Stimulated activated effector memory CD8-positive, alpha-beta T cell treated with anti-CD3 and anti-CD28 coated beads, Interleukin-12 subunit alpha, Interleukin-12 subunit beta, amount 100 ng/mL, for 72 hours (primary cell): ENCODE measurements around the gene TYW1B.
A peak's percentile ranks its signal among the peaks of the same experiment; 100 is the strongest.
"Not testable (repeated sequence)": the region's sequence is repeated elsewhere in the genome, so short reads cannot be mapped to it uniquely, and the experiment has no call there.

Experiments
- ATAC-seq: fragments of 150-1000 bp; cut with Tn5 transposase; 2 replicates; pipeline ENCODE4 v1.10.0; 2021
- DNase-seq, 2 donors: peaks; one replicate each; pipeline ENCODE4 v3.0.0; 2021 to 2022; ENCODE audit warnings: low spot score in 2 of 2
- H3K27ac Mint-ChIP-seq: one replicate; pipeline ENCODE4 v1.8.0; 2022; ENCODE audit warnings: mild to moderate bottlenecking, mixed read lengths
- H3K36me3 Mint-ChIP-seq: one replicate; pipeline ENCODE4 v1.8.0; 2022; ENCODE audit warnings: mild to moderate bottlenecking, mixed read lengths
- H3K4me1 Mint-ChIP-seq: one replicate; pipeline ENCODE4 v1.8.0; 2022; ENCODE audit warnings: mixed read lengths
- H3K4me3 Mint-ChIP-seq: one replicate; pipeline ENCODE4 v1.8.0; 2022; ENCODE audit warnings: mild to moderate bottlenecking, mixed read lengths
- H3K9me3 Mint-ChIP-seq: one replicate; pipeline ENCODE4 v1.8.0; 2022; ENCODE audit warnings: mixed read lengths

The TYW1B gene

GRCh38 chr7:72790698-72791060, 37.3 kb downstream of the TYW1B start:
- Mint-ChIP-seq H3K27ac (peak overlapping the region; percentile 63), H3K36me3 (peaks cover 17% of the 10 kb centered on the region)
- not testable (repeated sequence) for H3K4me3 Mint-ChIP-seq, ATAC-seq, DNase-seq, H3K9me3 Mint-ChIP-seq, H3K4me1 Mint-ChIP-seq

GRCh38 chr7:72790048-72790697, 37.8 kb downstream of the TYW1B start:
- ATAC-seq, H3K4me1 Mint-ChIP-seq, DNase-seq, H3K9me3 Mint-ChIP-seq, H3K4me3 Mint-ChIP-seq: not testable (repeated sequence)
- H3K36me3 Mint-ChIP-seq, result peaks cover 17% of the 10 kb centered on the region
- H3K27ac Mint-ChIP-seq, result peak overlapping the region; percentile 63

GRCh38 chr7:72785166-72785955, 42.6 kb downstream of the TYW1B start:
- Mint-ChIP-seq H3K27ac (no peak overlapping the region), H3K36me3 (no peaks in the 10 kb centered on the region)

GRCh38 chr7:72783601-72784370, 44.2 kb downstream of the TYW1B start:
- not testable (repeated sequence) for H3K36me3 Mint-ChIP-seq, ATAC-seq, H3K4me1 Mint-ChIP-seq, H3K9me3 Mint-ChIP-seq, H3K4me3 Mint-ChIP-seq, H3K27ac Mint-ChIP-seq, DNase-seq

More at GRCh38 chr7:72785166-72785955, 42.6 kb downstream of the TYW1B start:
- no peaks in the 10 kb centered on the region for H3K9me3 Mint-ChIP-seq
- ATAC-seq (no peak), DNase-seq (no peak)
- no peak overlapping the region for H3K4me3 Mint-ChIP-seq
- H3K4me1 Mint-ChIP-seq, result no peaks in the 10 kb centered on the region

GRCh38 chr7:72781631-72782030, 46.4 kb downstream of the TYW1B start:
- H3K4me3 Mint-ChIP-seq, result no peak overlapping the region
- H3K36me3 Mint-ChIP-seq, result peaks cover under 1% of the 10 kb centered on the region
- no peaks in the 10 kb centered on the region for H3K9me3 Mint-ChIP-seq
- H3K4me1 Mint-ChIP-seq, result no peaks in the 10 kb centered on the region
- H3K27ac Mint-ChIP-seq, result no peak overlapping the region
- DNase-seq (no peak), ATAC-seq (no peak)

GRCh38 chr7:72781161-72781560, 46.8 kb downstream of the TYW1B start:
- Mint-ChIP-seq H3K4me3 (no peak overlapping the region), H3K9me3 (no peaks in the 10 kb centered on the region), H3K36me3 (peaks cover 5% of the 10 kb centered on the region), H3K4me1 (no peaks in the 10 kb centered on the region), H3K27ac (no peak overlapping the region)
- no peak for ATAC-seq
- no peak for DNase-seq

- H3K36me3 Mint-ChIP-seq, result peaks cover 13% of the 10 kb centered on the region
- not testable (repeated sequence) for ATAC-seq, DNase-seq, H3K9me3 Mint-ChIP-seq, H3K4me1 Mint-ChIP-seq, H3K4me3 Mint-ChIP-seq, H3K27ac Mint-ChIP-seq
These were observed 47.6 kb downstream of the TYW1B start for GRCh38 chr7:72780289-72780894.

- not testable (repeated sequence) for DNase-seq, H3K9me3 Mint-ChIP-seq, H3K4me3 Mint-ChIP-seq, ATAC-seq, H3K4me1 Mint-ChIP-seq, H3K27ac Mint-ChIP-seq
- H3K36me3 Mint-ChIP-seq, result peaks cover 21% of the 10 kb centered on the region
These were observed 50.8 kb downstream of the TYW1B start for GRCh38 chr7:72777167-72777566.

- not testable (repeated sequence) for DNase-seq, H3K27ac Mint-ChIP-seq, ATAC-seq, H3K4me1 Mint-ChIP-seq, H3K4me3 Mint-ChIP-seq, H3K9me3 Mint-ChIP-seq
- peaks cover 29% of the 10 kb centered on the region for H3K36me3 Mint-ChIP-seq
These were observed 55.4 kb downstream of the TYW1B start for GRCh38 chr7:72772627-72773026.

GRCh38 chr7:72766994-72767393, 61.0 kb downstream of the TYW1B start:
- not testable (repeated sequence) for DNase-seq, H3K36me3 Mint-ChIP-seq, H3K9me3 Mint-ChIP-seq, ATAC-seq, H3K4me3 Mint-ChIP-seq, H3K27ac Mint-ChIP-seq, H3K4me1 Mint-ChIP-seq

- ATAC-seq, result no peak
- Mint-ChIP-seq H3K36me3 (no peaks in the 10 kb centered on the region), H3K4me3 (no peak overlapping the region)
These were observed 67.4 kb downstream of the TYW1B start for GRCh38 chr7:72760602-72761001.

GRCh38 chr7:72754312-72754711, 73.7 kb downstream of the TYW1B start:
- H3K4me1 Mint-ChIP-seq, result no peaks in the 10 kb centered on the region
- DNase-seq (no peak), ATAC-seq (no peak)
- no peak overlapping the region for H3K27ac Mint-ChIP-seq
- H3K36me3 Mint-ChIP-seq, result no peaks in the 10 kb centered on the region
- H3K4me3 Mint-ChIP-seq, result no peak overlapping the region
- H3K9me3 Mint-ChIP-seq, result peaks cover 3% of the 10 kb centered on the region

More at GRCh38 chr7:72760602-72761001, 67.4 kb downstream of the TYW1B start:
- peaks cover 10% of the 10 kb centered on the region for H3K9me3 Mint-ChIP-seq
- no peak overlapping the region for H3K27ac Mint-ChIP-seq
- no peak for DNase-seq
- no peaks in the 10 kb centered on the region for H3K4me1 Mint-ChIP-seq

GRCh38 chr7:72753781-72754180, 74.2 kb downstream of the TYW1B start:
- DNase-seq (no peak), ATAC-seq (no peak)
- Mint-ChIP-seq H3K4me1 (no peaks in the 10 kb centered on the region), H3K9me3 (peaks cover 3% of the 10 kb centered on the region), H3K27ac (no peak overlapping the region), H3K36me3 (no peaks in the 10 kb centered on the region), H3K4me3 (no peak overlapping the region)

- H3K4me3 Mint-ChIP-seq, H3K36me3 Mint-ChIP-seq, H3K9me3 Mint-ChIP-seq, H3K27ac Mint-ChIP-seq, ATAC-seq, H3K4me1 Mint-ChIP-seq, DNase-seq: not testable (repeated sequence)
These were observed 74.8 kb downstream of the TYW1B start for GRCh38 chr7:72753229-72753628.

- Mint-ChIP-seq H3K27ac (no peak overlapping the region), H3K36me3 (no peaks in the 10 kb centered on the region), H3K4me1 (no peaks in the 10 kb centered on the region), H3K9me3 (no peaks in the 10 kb centered on the region), H3K4me3 (no peak overlapping the region)
- no peak for ATAC-seq
- DNase-seq, result no peak
These were observed 76.0 kb downstream of the TYW1B start for GRCh38 chr7:72751978-72752377.
